EL (cell line): Measurements from ENCODE around the gene SSR3.
A peak's percentile ranks its signal among the peaks of the same experiment; 100 is the strongest.

Source experiments
- DNase-seq: peaks from one replicate; pipeline ENCODE4 v3.0.0-alpha.2; 2016

SSR3 gene

DNA sequence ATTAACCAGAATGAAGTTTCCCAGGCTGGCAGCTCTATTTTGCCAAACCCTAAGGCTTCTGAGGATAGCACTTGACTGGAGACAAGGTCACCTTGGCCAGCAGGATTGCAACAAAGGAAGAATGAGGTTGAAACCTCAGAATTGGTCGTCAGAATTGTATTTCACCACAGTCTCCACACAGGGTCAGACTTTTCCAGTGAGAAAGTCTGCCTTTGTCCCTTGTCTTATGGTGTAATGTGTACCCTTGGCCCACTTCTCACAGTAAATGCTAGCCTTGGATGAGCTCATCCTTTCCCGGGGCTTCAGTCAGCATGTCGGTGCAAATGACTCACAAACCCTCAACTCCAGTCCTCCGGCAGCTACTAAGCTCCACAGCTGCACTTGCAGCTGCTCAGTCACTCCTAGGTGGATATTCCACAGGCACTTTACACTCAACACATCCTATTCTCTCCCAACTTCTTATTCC, 19.7 kb downstream of the SSR3 start:
- peak; percentile 98 for DNase-seq

DNA sequence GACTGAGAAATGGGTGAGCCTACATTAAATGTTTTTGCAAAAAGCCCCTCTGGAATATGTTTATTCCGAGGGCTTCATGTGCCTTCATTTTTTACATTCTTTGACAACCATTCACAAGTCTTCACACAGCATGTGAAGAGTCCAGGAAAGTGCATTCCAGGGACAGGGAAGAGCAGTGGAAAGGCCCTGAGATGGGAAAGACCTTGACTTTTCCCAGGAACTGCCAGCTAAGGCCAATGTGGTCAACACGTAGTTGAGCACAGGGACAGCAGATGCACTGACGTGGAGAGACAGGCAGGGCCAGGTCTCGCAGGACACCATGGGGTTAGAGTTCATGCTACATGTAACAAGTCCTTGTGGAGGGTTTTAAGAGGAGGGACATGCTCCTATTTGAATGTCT, 21.7 kb downstream of the SSR3 start:
- peak; percentile 53 for DNase-seq

DNA sequence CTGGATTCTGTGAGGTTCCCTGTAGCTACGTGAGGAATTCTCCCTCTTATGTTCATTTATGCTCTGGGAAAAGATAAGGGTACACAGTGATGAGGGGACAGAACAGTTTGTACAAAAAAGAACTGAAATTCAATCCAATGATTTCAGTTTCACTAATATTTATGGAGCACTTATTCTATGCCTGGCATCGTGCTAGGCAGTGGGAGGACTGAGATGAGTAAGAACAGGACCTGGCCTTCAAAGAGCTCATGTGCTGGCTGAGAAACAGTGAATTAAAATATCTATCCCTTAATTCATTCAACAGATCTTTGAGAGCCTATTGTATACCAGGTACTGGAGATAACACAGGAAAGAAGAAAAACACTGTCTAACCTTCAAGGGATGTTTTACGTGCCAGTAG, 22.2 kb downstream of the SSR3 start:
- DNase-seq, result no peak

DNA sequence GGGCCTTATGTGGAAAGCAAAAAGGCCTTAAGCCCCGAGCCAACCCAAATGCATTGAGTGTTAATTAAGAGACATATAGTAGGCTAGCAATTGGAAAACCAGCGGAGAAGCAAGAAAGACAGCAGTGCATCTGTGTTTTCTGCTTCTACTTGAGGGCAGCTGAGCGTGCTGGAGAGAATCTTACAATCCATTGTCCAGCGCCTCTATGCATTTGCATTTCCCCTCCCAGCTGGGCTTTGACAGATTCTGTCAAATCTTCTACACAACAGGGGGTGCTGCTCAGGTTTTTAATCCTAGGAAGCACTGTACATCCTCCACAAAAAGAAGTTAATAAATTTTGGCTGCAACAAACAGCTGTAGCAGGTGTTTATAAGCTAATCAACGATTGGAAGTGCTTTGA, 23.9 kb downstream of the SSR3 start:
- no peak for DNase-seq

DNA sequence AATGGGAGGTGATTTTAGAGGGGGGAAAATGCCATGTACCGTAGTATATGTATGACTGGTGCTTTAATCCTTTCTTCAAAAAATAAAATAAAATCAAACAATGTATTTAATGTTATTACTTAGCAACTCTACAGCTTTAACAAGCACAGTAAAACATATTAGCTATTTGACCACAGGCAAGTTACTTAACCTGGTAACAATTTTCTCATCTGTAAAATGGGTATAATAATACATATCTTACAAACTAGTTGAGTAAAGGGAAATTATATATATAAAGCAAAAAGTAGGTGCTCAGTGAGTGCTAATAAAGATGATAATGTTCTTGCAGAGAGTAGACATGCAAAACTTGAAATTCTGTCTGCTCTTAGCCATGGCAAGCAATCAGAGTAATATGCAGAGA, 27.9 kb downstream of the SSR3 start:
- no peak for DNase-seq

DNA sequence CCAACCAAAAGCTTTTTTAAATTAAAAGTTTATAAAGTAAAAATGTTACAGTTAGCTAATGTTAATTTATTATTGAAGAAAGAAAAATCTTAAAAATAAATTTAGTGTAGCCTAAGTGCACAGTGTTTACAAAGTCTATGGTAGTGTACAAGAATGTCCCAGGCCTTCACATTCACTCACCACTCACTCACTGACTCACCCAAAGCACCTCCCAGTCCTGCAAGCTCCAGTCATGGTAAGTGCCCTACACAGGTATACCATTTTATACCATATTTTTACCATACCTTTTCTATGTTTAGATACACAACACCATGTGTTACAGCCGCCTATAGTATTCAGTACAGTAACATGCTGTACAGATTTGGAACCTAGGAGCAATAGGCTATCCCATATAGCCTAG, 29.1 kb downstream of the SSR3 start:
- DNase-seq, result no peak

DNA sequence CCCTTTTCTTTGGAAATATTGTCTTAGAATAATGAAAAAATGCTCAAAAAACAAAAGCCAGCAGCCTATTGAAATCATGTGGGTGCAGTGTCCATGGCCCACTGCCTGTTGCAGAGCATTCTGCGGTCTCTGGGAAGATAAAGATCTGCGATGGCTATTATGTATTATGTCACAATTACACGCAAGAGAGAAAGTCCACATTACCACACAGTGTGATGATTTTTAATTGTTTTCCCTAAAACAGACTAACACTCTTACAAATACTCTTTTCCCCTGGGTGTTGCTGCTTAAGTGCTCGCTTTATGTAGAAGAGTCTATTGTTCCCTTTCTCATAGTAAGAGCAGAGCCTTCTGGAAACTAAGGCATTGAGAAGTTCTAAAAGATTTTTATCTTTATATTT, 32.2 kb downstream of the SSR3 start:
- DNase-seq, result no peak

DNA sequence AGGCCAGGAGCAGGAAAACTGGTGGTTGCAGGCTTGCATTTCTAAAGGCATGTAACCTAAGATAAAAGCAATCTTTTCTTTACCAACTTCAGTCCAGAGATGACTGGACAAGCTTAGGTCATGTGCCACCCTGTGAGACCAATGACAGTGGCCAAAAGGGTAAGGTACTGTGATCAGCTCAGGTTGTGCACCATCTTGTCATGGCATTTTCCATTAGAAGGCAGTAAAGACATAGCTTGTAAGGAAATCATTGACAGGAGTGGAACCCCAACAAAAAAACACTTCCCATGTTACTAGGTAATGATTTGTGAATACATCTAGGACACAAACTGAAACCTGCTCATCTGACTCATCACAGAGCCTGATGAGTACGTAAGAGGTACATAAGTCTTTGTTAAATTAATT, 35.2 kb downstream of the SSR3 start:
- DNase-seq, result no peak

DNA sequence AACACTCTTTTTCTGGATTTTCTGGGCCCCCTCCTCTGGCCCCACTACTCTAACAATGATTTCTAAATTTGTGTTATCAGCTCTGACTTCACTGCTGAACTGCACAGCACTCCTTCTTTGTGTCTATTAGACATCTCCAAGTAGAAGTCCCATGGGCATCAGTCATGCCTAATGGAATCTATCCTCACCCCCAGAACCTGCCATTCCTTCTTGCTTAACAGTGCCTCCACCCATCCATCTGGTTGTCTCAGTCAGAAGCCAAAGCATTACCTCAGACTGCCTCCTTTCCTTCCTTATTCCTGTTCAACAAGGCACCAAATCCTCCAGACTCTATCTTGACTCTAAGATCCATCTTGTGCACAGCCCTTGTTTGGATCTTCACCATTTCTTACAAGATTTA, 36.2 kb downstream of the SSR3 start:
- DNase-seq, result no peak

DNA sequence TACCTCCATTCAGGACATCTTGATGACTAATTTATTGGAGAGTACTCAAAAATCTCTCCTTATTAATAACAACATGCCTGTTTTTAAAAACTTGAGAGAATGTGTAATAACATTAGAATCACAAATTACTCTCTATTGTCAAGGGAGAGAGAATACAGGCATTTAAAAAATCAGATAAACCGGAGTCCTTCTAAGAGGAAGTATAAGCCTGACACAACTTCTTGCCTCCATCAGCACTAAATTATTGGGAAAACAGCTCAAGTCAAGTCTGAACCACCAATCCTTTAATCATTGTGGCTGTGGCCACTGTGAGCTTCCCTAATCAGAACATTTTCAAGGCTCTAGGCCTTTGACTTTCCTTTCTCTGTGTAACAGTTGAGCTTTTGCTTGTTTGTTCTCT, 38.0 kb downstream of the SSR3 start:
- DNase-seq, result no peak

DNA sequence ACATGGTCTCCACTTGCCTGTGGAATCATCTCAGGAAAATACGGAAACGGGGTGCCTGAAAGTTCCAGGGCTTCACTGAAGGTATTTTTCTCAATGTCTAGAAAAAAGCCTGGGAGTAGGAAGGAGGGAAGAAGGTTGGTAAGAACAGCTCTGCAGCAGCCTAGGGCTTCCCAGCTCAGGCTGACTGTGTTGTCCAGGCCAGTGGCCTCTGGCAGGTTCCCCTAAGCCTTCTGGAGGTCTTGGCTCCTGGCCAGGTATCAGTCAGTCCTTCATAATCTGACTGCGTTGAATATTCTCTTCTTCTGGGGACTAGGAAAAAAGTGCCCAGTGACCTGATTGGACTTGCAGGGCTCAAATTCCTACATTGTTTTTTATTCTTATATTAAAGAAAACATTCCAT, 38.6 kb downstream of the SSR3 start:
- no peak for DNase-seq

DNA sequence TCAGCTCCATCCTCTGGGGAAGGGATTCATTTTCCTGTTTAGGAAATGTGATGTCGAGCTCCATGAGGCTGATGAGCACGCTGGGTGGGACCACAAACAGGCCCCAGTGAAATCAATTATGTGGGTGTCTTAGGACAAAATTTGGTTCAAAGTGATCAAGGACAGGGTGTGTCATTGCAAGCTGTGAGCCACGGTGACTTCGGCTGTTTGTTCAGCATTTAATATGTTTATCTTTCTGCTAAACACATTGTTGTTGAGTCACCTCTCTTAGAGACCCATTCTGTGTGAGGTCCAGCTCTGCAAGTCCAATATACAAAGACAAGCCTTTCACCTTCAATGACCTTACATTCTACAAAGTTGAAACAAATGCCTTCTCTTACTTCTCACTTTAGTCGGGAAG, 41.3 kb downstream of the SSR3 start:
- DNase-seq, result no peak

DNA sequence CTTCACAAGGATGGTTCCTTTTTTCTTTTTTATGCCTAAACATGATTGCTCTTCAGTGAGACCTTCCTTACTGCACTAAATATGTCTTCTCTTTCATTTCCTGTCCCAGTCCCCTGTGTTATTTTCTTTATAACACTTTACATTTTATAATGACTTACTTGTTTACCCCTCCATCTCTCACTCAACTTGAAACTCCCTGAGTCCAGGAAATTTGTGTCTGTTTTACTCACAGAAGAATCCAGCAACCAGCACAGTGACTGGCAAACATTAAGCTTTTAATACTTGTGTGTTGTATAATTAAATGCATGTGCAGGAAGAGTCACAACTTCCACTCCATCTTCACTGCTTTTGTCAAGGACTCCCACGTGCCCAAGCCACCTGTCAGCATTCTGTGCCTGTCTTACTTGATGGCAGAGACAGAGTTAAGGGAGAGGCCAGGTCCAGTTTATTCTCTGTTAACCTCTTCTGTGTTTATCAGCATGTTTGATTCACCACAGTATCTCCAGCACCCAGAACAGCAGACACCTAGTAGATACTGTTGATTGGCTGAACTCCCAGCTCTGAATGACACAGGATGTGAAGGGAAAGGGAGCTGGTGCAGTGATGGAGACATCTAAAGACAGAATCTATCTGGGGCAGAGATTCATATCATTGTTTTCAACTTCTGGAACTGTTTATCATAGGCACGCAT, 42.8 kb downstream of the SSR3 start:
- no peak for DNase-seq

DNA sequence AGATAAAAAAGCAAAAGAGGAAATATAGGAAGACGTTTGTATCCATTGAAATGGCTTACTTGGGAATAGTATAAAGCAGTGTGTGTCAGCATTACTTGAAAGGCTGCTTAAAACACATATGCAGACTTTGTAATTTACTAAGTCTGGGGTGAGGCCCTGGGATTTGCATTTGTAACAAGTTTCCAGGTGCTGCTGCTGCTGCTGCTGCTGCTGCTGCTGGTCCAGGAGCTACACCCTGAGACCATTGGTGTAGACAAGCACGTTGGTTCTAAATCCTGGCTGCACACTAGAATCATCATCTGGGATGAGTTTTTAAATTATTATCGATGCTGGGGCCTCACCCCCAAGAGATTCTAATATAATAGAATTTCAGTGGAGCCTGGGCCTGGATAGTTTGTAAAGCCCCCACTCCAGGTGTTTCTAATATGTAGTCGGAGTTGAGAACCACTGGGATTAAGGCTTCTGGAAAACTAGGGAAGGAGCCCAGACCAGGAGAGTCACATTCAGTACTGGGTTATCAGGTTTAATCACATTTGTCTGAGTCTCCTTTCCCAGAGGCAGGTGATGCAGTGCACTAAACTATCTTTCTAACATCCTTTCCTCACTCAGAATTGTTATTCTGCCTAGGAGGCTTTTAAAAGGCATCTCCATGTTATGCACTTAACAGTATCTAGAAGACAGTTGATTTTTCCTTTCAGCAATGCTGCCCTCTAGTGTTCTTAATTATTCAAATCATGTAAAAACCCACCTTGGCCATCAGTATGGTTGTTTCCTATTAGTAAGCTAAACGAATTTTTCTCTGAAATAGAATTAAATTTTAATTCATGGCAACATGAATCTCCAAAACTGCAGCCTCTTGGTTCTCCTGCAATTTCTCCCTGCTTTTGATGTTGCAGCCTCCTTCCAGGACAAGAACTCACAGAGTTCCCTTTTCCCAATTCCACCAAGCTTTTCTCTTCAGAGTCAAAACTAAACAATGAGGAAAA, 45.4 kb downstream of the SSR3 start:
- DNase-seq, result peak; percentile 51

DNA sequence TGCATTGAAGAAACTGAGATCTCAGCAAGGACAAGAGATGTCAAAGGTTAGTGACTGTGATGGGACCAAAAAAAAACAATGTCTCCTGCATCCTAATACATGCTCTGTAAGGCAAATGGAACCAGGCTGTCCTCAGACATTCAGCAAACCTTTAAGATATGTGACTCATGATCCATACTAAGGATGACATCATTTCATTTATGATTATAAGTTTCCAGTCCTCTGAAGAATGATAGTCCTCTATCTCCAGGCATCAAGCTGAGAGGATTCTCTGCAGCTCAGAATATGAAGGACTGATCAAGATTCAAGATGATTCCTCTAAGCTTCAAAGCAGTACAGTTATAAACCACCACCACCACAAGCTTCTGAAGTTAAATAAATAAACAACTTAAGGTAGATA, 47.6 kb downstream of the SSR3 start:
- DNase-seq, result peak; percentile 34

DNA sequence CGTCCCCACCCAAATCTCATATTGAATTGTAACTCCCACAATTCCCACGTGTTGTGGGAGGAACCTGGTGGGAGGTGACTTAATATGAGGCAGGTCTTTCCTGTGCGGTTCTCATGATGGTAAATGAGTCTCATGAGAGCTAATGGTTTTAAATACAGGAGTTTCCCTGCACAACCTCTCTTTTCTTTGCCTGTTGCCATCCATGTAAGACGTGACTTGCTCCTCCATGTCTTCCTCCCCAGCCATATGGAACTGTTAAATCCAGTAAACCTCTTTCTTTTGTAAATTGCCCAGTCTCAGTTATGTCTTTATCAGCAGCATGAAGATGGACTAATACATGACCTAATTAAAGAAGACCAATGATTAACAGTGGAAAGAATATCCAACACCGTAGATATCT, 56.6 kb downstream of the SSR3 start:
- no peak for DNase-seq

DNA sequence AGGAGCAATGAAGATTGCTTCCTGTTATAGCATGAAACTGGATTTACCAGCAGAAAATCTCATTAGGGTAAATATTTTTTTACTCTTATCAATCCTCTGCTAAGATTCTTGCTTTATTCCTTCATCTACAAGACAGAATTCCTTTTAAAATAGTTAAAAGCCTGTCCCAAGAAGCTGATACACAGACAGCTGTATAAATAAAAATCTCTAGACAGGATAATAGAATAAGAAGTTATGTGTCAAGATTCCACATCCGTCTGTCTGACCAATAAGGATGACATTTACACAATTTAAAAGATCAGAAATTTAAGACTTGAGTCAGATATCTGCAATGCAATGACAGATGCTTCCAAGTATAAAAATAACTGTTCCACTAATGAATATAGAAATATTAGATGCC, 57.6 kb downstream of the SSR3 start:
- peak; percentile 13 for DNase-seq

DNA sequence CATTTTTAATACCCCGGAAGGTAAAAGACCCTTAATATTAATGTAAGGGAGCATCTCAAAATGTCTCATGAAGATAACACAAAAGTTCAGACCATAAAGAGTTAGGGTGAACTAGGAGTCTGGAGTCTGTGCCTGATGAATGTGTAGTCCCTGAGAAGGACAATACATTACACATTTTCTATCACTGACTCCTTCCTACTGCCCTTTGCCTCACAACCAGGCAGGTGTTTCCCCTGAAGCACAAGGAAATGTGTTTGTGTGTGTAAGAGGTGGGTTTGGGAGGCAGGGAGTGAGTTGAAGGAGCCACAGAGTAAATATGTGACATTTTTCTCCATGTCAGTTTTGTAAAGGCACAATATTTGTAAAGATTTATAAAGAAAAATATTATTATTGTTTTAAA, 59.1 kb downstream of the SSR3 start:
- no peak for DNase-seq

DNA sequence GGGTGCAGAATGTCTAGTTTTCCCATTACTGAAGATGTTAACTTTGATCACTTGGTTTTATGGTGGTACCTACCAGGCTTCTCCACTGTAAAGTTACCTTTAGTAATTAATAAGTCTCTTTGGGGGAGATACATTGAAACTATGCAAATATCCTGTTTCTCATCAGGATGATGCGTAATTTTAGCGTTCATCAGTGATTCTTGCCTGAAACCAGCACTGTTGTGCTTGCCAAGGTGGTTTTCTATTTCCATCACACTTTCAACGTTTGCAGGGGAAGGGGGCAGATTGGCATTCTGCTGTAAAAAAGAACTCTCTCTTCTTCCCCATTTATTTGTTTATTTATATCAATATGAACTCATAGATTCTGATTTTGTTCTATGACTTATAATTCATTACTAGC, 61.0 kb downstream of the SSR3 start:
- no peak for DNase-seq

DNA sequence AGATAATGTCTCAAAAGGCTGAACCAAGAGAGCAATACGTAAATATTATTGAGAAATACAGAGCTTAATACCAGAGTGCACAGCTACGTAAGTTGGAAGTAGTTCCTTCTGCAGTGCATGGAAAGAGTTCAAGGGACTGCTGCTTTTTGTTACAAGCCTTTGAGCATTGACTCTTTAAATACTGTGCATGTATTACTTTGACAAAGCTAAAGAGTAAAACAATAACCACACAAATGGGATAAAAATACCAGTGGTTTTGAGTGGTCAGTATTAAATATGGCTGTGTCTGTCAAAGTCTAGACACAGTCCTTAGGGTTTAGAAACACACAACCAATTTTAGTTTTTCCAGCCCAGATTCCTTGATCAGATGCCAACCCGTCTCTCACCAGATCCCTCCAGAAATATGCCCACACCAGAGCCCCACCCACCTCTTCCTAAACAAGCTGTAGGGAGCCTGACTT, 62.1 kb downstream of the SSR3 start:
- no peak for DNase-seq

DNA sequence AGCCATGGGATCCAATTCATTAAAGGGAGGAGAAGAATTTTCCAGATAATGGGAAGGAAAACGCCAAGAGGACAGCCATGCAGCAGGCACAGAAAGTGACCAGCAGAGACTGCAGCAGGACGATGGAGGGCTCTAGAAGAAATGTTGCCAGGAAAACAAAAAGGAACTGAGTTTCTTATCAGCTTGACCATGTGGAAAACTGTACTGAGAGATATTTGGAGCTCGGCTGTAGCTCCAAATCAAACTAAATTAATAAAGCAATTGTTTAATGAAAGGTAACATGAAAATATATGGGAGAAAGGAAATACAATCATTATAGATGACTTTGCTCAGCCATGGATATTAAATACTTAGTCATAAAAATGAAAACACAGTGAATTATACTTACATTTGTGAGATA, 63.7 kb downstream of the SSR3 start:
- DNase-seq, result no peak
